HG03442 (cell line): ENCODE data around the gene KCNG2.

Experiments used
- ATAC-seq: cut with Tn5 transposase; IDR thresholded peaks from one replicate; pipeline ENCODE4 v1.9.1; 2021; ENCODE audit warnings: mild to moderate bottlenecking, moderate library complexity; ENCODE audit not compliant: unreplicated experiment

KCNG2 gene

DNA sequence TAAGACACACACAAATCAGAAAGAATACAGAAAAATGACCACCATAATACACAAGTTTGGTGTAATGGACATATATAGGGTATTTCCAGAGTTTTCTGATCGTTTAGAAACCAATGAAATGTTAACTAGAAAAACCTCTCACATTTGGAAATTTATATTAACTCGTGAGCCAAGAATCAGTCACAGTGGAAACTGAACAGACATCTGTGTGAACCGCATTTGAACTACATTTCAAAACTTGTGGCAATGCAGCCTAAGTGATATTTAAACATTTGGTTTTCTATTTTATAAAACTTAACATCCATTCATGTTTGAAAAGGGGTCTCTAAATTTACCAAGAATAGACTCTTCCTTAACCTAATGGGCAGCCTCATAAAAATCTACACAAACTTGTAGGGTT, 29.0 kb upstream of the KCNG2 start:
- ATAC-seq: no peak

DNA sequence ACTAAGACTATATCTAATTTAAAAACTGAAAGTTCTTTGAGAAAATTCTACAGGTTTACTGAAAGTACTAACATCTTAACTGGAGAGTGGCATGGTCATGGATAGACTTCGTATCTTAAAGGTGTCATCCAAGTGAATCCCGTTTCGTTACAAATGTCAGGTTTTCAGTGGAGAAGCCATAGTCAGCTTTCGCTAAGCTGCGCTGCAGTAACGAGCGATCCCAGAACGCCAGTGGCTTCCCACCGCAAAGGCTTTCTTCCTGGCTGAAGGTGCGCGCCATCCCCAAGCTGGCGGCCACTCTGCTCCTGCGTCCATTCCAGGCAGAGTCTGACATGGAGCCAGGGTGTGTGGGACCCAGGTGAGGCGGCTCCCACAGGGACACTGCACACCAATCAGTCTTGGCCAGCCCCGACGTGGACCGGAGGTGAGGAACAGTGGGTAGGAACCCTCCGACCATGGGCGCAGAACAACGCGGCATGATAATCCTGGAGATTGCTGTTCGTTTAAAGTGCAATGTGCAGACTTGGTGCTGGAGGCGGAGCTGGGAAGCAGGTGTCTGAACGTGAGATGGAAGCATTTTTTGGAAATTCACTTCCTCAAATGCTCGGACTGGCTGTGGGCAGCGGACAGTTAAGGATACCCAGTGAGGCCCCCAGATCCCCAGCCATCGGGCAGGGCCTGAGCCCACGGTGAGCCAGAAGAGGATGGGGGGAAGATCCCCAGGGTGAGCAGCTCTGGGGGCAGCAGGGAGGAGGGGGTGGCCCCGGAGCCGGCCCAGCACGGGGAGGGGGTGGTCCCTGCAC, 27.8 kb upstream of the KCNG2 start:
- ATAC-seq: no peak

DNA sequence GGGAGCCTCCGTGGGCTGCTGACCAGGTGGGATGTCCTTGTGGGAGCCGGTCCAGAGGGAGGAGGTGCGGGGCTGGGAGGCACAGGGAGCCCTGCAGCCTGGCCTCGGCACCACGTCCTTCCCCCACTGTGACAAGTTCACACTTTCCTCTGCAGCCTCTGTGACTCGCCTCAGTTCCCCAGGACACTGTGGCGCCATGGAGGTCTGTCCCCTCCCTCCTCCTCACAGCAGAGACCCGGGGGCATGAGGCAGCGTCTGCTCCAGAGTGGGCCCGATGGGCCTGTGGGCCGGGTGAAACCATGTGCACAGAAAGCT, 27.3 kb upstream of the KCNG2 start:
- no peak for ATAC-seq

DNA sequence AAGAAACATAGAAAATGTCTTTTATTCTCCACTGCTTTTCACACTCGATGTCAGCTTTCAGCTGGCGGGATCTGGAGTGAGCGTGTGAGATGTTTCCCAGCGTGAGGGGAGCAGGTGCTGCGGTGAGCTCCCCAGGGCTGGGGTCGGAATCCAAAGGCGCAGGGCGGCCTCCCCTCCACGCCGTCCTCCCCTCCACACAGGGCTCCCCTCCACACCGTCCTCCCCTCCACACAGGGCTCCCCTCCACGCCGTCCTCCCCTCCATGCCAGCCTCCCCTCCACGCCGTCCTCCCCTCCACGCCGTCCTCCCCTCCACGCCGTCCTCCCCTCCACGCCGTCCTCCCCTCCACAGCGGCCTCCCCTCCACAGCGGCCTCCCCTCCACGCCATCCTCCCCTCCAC, 26.9 kb upstream of the KCNG2 start:
- ATAC-seq: no peak

DNA sequence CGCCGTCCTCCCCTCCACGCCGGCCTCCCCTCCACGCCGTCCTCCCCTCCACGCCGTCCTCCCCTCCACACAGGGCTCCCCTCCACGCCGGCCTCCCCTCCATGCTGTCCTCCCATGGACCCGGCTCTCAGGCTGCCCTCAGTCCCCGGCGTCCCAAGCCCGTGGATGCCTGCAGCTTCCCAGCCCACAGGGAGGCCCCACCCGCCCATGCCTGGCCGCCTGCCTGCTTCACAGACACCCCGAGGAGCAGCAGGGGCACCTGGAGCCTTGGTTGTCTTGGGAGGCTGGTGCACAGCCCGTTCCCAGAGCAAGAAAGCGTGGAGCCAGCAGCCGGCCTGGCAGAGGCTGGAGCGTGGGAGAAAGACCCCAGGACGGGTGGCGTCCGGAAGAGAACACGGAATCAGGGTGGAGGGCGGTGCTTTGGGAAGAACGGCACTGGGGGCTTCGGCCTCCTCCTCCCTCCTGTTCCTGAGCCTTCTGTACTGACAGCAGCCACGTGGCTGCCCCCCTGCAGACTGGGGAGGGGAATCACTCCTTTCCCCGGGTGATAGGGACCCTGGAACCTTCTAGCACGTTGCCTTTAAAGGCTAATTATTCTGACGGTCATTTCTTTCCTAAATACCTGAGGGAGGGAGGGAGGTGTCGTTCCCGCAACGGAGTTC, 26.2 kb upstream of the KCNG2 start:
- no peak for ATAC-seq

DNA sequence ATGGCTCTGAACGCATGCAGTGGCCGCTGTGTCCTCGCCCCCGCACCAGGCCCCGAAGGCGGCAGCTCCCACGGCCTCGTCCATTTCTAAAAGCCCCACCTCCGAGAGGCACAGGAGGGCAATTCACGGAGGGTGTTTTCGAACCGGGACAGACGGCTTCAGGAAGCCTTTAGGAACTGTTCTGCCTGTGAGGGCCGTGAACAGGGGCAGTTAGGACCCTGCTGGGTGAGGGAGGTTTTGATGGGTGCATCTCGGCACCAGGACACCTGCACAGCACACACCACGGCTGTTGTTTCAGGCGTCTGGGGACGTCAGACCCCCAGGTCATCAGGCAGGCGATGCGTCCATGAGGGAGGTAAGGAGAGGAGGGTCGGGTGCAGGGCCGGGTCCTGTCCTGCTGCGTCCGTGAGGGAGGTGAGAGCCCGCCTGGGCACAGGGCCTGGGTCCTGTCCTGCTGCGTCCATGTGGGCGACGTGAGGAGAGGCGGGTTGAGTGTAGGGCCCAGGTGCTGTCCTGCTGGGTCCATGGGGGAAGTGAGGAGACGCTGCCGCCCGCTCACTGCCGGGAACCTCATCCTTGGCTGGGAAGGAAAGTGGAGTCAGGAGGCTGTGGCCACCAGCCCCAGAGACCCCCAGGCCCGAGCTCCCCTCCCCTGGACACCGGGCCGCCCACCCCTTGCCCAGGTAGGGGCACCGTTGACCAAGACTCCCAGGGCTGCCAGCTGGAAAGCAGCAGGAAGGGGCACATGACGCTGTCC, 25.5 kb upstream of the KCNG2 start:
- no peak for ATAC-seq

DNA sequence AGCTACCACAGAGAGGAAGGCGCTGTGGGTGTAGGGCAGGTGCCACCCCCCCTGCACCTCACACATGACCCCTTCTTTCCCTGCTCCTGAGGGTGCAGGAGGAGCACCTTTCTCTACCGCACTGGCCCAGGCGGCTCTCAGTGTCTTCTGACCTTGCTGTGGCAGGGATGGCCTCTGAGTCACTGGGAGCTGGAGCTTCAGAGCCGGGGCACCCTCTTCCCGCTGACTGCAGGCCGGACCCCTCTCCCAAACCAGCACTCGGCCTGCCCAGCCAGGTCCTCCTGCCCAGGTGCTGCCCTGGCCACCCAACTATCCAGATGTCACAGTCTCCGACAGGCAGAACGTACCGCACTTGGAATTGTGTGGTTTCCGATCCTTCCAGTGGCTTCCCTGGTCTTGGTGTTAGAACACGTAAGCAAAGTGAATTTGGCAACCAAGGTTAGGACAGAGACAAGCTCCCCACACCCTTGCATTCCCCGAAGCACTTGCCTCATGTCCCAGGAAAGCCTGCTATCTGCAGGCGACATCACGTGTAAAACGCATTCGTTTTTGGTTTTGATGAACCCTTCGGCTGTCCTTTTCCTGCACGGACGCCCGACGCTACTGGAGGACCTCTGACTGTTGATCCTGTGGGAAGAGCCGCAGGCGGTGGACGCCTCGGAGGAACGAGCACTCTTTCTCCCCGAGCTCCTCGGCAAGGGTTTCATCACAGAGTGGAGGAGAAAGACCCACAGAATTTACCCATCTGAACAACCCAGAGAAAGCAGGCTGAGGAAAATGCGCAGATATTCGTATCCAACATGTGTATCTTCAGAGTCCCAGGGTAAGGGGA, 24.7 kb upstream of the KCNG2 start:
- no peak for ATAC-seq

DNA sequence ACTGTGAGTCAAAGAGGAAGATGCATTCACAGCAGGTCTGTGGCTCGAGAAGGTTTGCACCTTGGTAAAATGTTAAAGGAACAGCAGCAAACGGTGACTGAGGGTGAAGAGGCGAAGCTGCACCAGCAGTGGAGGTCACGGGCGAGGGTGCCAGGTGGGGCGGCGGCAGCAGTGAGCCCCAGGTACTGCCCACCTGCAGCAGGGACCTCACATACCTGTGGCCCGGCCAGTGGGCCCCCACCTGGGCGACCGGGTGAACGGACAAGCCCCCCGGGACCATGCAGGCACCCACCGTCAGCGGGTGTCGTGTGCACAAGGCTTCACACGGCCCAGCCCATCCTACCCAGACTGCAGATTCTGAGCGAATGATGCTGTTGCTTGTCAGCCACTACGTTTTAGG, 23.6 kb upstream of the KCNG2 start:
- ATAC-seq: no peak

DNA sequence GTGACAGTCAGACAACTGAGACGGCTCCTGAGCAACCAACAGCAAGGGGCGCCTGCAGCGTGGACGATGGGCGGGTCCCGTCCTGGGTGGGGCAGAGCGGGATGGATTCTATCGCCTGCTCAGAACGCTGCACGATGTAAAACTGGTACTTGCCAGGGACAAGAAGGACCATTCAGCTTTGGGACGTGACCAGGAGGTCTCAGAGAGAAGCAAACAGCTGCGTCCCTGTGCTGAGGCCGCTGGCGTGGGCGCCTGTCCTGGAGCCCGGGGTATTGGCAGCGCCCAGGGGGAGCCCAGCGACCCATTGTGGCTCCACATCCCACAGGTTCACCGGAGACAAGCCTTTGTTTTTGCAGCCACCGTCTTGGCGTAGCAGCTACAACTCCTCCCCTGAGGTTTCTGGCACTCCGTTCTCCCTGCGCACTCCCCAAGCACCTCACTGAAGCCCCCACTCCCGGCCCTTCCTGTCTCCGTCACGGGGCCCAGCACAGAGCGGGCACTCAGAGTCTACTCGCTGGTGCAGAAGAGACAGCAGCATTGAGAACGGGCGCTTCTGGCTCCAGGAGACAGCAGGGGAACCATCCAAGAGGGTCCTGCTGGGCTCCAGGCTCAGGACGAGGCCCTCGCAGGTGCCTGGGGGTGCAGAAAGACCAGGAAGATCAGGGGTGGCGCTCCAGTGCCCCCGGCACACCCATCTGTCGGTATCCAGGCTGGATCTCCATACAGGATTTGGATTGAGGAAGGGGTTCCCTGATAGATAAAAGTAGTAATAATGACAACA, 22.1 kb upstream of the KCNG2 start:
- no peak for ATAC-seq

DNA sequence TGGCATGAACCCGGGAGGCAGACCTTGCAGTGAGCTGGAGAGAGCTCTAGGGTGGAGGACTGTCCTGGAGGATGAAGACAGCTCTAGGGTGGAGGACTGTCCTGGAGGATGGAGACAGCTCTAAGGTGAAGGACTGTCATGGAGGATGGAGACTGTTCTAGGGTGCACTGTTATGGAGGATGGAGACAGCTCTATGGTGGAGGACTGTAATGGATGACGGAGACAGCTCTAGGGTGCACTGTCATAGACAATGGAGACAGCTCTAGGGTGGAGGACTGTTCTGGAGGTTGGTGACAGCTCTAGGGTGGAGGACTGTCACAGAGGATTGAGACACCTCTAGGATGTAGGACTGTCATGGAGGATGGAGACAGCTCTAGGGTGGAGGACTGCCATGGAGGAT, 21.1 kb upstream of the KCNG2 start:
- no peak for ATAC-seq

DNA sequence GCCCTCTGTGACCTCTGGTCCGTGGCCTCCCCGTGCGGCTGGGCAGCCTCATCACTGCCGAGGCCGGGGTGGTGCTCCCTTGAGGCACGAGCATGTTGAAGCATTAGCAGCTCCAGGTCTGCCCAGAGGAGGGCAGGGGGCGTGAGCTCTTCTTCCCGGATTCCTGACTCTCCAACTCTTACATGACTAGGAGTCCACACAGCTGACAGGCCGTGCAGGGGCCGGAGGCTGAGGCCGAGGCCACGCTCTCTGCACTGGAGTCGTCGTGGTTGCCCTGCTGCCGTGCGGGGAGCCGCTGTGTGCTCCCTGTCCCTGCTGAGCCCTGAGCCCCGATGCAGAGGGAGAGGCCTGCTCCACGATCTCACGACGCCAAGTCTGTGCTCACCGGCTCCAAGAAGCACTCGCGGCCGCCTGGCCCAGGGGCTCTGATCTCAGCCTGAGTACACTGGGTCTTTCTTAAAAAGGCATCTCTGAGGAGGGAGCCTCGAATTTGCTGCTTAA, 19.4 kb upstream of the KCNG2 start:
- no peak for ATAC-seq

DNA sequence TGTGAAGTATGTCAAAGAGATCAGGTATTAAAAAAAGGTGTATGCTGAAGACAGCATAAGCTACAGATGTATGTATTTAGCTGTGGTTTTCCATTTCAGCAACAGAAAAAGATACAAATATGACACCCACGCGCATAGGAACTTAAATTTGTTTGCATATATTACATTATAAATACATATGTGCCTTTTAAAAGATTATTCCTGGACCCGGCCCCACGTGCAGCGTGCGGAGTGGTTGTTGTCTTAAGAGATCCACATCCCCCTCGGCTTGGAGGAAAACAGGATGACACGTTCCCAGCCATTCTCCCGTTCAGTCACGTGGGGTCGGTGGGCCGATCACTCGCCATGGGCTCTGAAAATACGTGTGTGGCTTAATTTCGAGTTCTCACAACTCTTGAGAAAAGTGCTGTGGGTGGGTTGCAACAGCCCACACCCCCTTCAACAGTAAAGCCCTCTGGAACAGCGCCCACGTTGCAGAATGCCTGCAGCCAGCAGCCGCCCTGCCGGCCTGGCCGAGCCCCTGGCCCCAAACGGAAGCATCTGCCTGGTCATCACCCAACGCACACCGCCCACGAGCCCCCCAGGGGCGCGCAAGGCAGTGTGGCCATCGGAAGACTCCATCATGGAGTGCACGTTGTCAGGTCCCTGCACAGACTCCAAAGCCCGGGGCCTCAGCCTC, 18.6 kb upstream of the KCNG2 start:
- no peak for ATAC-seq

DNA sequence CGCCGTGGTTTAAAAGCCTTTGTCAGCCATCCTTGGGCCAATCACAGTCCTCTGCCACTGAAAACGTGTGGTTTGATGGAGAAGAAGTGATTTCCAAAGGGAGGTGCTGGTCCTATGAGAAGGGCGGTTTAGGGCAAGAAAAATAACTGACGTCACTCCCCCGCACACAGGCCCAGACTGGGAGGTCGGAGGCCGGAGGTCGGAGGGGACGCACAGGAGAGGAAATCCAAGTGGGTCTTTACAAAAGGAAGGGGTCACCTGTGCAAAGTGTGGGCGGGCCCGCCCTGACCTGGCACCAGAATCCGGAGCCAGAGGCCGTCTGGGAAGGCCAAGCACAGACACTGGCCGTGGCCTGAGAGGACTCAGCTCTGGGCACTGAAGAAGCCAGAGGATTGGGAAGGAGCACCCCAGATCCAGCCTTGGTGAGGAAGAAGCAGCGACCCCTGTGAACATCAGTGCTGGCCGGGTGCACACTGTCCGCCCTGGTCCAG, 18.0 kb upstream of the KCNG2 start:
- no peak for ATAC-seq

DNA sequence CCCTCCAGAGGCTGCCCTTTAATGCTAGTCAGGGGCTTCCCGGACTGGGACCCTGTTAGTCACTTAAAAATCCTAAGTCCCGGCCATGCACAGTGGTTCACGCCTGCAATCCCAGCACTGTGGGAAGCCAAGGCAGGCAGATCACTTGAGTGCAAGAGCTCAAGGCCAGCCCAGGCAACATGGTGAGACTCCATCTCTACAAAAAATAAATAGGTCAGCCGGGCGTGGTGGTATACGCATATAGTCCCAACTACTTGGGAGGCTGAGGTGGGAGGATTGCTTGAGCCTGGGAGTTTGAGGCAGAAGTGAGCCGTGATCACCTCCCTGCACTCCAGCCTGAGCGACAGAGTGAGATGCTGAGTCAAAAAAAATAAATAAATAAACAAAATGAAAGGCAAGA, 17.2 kb upstream of the KCNG2 start:
- ATAC-seq: no peak

DNA sequence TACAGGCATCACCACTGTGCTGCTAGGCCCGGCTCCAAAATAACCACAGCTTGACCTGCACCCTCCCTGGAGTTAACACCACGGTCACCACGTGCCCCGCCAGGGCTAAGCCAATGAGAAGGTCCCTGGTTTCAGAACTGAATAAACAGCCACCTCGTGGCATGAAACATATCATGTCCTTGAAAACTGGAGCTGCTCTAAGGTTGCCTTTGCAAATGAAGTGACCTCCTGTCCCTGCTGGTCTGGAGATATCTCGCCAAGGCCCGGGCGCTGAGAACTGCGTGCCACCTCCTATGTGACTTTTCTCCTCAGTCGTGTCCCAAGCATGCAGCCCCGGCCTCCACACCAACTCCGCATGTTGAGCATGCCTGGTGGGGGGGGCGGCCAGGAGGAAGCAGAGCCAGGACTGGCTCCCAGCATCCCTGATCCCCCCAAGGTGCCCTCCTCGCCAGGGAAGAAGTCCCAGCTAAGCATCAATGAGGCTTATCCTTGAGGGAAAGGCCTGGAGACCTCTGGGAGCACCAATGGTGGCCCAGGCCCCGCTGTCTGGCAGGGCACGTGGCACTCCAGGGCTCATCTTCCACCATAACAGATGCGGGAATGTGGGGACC, 16.3 kb upstream of the KCNG2 start:
- no peak for ATAC-seq

DNA sequence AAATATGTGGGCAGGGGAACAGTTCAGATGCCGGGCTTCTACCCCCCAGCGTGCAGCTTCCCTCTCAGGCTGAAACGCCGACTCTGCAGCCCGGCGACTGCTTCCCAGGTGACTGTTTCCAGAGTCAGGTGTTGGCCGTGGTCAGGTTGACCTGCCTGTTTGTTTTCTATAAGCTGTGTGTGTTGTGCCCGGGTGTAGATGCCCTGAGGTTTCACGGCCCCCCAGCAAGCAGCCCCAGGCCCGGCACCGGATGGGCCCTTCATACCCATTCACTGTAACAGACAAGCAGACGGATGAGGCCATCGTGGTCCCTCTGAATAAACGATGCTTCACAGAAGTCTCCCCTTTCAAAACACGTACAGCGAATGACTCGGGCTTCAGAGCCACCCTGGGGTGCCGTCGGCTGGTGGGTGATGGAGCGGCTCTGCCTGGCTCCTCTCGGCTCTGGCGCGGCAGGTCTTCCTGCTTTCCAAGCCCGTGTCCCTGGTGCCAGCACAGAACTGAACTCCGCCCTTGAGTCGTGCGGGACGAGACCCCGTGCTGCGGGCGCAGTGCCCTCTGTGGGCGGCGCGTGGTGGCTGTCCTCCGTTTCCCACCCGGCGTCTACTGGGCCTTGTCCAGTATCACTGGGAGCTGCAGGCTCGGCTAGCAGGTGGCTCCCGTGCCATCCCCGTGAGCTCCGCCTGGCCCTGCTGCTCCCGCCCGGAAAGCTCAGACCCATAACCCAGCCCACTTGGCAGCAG, 15.0 kb upstream of the KCNG2 start:
- ATAC-seq: no peak

DNA sequence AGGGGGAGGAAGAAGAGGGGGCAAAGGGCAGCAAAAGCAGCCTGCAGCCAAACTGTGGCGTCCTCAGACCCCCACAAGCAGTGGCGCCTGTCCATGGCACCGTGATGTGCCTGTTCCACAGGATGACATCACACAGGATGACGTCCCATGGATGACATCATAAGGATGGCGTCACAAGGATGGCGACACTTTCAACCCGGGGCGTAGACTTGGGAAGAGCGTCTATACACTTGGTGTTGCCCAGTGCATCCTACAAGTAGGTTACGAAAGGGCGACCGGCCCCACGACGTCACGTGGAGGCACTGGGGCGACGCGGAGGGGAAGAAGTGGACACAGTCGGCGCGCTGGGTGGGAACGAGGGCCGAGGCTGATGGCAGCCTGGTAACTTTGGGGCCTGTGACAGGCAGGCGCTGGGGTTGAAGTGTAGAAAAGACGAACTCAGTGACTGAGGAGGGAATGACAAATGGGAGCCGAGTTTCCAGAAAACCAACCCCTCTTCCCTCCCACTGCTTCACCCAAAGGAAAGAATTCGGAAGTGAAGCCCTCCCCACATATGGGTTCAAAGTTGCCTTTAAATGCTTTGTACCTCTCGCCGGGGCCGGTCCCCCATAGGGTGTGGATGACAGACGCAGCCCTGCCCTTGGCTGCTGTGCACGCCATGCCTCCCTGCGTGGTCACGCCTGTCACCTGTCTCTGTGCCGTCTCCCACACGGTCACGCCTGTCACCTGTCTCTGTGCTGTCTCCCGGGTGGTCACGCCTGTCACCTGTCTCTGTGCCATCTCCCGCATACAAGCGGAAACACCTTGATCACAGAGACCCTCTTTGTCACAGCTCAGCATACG, 13.4 kb upstream of the KCNG2 start:
- peak; percentile 19 for ATAC-seq
